HEK293 (cell line): ENCODE results near the gene CCDC136.

Experiments
- CTCF ChIP-seq: fragments of 450-650 bp; formaldehyde crosslinking; IDR thresholded peaks from 2 replicates; pipeline ENCODE4 v1.5.1; 2016; ENCODE audit warnings: missing biosample characterization, missing genetic modification characterization
- EGR2 ChIP-seq: fragments of 450-650 bp; formaldehyde crosslinking; IDR thresholded peaks from 2 replicates; pipeline ENCODE4 v1.5.1; 2016; ENCODE audit warnings: low read depth, missing biosample characterization, missing genetic modification characterization
- ELK4 ChIP-seq: IDR thresholded peaks from 2 replicates; pipeline ENCODE4 v1.6.1; 2011; ENCODE audit warnings: mild to moderate bottlenecking, low read depth, low read length, borderline replicate concordance
- HIC1 ChIP-seq: fragments of 450-650 bp; formaldehyde crosslinking; IDR thresholded peaks from 2 replicates; pipeline ENCODE4 v1.5.1; 2016; ENCODE audit warnings: missing biosample characterization, missing genetic modification characterization
- IKZF3 ChIP-seq: fragments of 450-650 bp; IDR thresholded peaks from 2 replicates; pipeline ENCODE4 v1.5.0; 2018; ENCODE audit warnings: missing biosample characterization, mild to moderate bottlenecking, missing genetic modification characterization, moderate library complexity
- RBAK ChIP-seq: fragments of 450-650 bp; formaldehyde crosslinking; IDR thresholded peaks from 2 replicates; pipeline ENCODE4 v1.5.1; 2016; ENCODE audit warnings: missing biosample characterization, missing genetic modification characterization
- SALL2 ChIP-seq: fragments of 450-650 bp; formaldehyde crosslinking; IDR thresholded peaks from 2 replicates; pipeline ENCODE4 v1.5.0; 2017; ENCODE audit warnings: missing biosample characterization, mild to moderate bottlenecking, missing genetic modification characterization, borderline replicate concordance
- SP3 ChIP-seq: fragments of 450-650 bp; formaldehyde crosslinking; IDR thresholded peaks from 2 replicates; pipeline ENCODE4 v1.5.1; 2016; ENCODE audit warnings: missing biosample characterization, missing genetic modification characterization
- TRIM28 ChIP-seq: IDR thresholded peaks from 2 replicates; pipeline ENCODE4 v1.6.1; 2011; ENCODE audit warnings: low read length, control low read depth, borderline replicate concordance
- YY1 ChIP-seq: fragments of 450-650 bp; formaldehyde crosslinking; IDR thresholded peaks from 2 replicates; pipeline ENCODE4 v1.5.1; 2018; ENCODE audit warnings: missing biosample characterization, missing genetic modification characterization
- YY2 ChIP-seq: fragments of 450-650 bp; formaldehyde crosslinking; IDR thresholded peaks from 2 replicates; pipeline ENCODE4 v1.5.1; 2016; ENCODE audit warnings: missing biosample characterization, missing genetic modification characterization
- ZBTB49 ChIP-seq: fragments of 450-650 bp; formaldehyde crosslinking; IDR thresholded peaks from 2 replicates; pipeline ENCODE4 v1.5.1; 2016; ENCODE audit warnings: missing biosample characterization, missing genetic modification characterization, low read depth
- ZNF133 ChIP-seq: fragments of 450-650 bp; formaldehyde crosslinking; IDR thresholded peaks from 2 replicates; pipeline ENCODE4 v1.5.1; 2016; ENCODE audit warnings: missing biosample characterization, missing genetic modification characterization
- ZNF324 ChIP-seq: fragments of 450-650 bp; formaldehyde crosslinking; IDR thresholded peaks from 2 replicates; pipeline ENCODE4 v1.5.1; 2016; ENCODE audit warnings: missing biosample characterization, missing genetic modification characterization
- ZNF350 ChIP-seq: fragments of 450-650 bp; formaldehyde crosslinking; IDR thresholded peaks from 2 replicates; pipeline ENCODE4 v1.5.0; 2017; ENCODE audit warnings: missing biosample characterization, mild to moderate bottlenecking, missing genetic modification characterization
- ZNF398 ChIP-seq: fragments of 450-650 bp; formaldehyde crosslinking; IDR thresholded peaks from 2 replicates; pipeline ENCODE4 v1.5.1; 2017; ENCODE audit warnings: missing biosample characterization, missing genetic modification characterization
- ZNF426 ChIP-seq: fragments of 450-650 bp; formaldehyde crosslinking; IDR thresholded peaks from 2 replicates; pipeline ENCODE4 v1.5.1; 2017; ENCODE audit warnings: missing biosample characterization, missing genetic modification characterization, mild to moderate bottlenecking, inconsistent platforms, moderate library complexity
- ZNF433 ChIP-seq: fragments of 450-650 bp; formaldehyde crosslinking; IDR thresholded peaks from 2 replicates; pipeline ENCODE4 v1.5.1; 2016; ENCODE audit warnings: missing biosample characterization, missing genetic modification characterization, low read depth
- ZNF449 ChIP-seq: fragments of 450-650 bp; formaldehyde crosslinking; IDR thresholded peaks from 2 replicates; pipeline ENCODE4 v1.5.1; 2017; ENCODE audit warnings: missing biosample characterization, mild to moderate bottlenecking, missing genetic modification characterization, moderate library complexity
- ZNF513 ChIP-seq: fragments of 450-650 bp; IDR thresholded peaks from 2 replicates; pipeline ENCODE4 v1.5.1; 2018; ENCODE audit warnings: missing biosample characterization, missing genetic modification characterization
- ZNF561 ChIP-seq: fragments of 450-650 bp; IDR thresholded peaks from 2 replicates; pipeline ENCODE4 v1.5.1; 2018; ENCODE audit warnings: missing biosample characterization, missing genetic modification characterization, borderline replicate concordance
- ZNF624 ChIP-seq: fragments of 450-650 bp; formaldehyde crosslinking; IDR thresholded peaks from 2 replicates; pipeline ENCODE4 v1.5.1; 2017; ENCODE audit warnings: missing biosample characterization, missing genetic modification characterization
- ZNF658 ChIP-seq: fragments of 450-650 bp; formaldehyde crosslinking; IDR thresholded peaks from 2 replicates; pipeline ENCODE4; 2016; ENCODE audit warnings: missing biosample characterization, missing genetic modification characterization
- ZNF707 ChIP-seq: fragments of 450-650 bp; formaldehyde crosslinking; IDR thresholded peaks from 2 replicates; pipeline ENCODE4 v1.5.1; 2016; ENCODE audit warnings: missing biosample characterization, missing genetic modification characterization
- ZNF76 ChIP-seq: fragments of 450-650 bp; formaldehyde crosslinking; IDR thresholded peaks from 2 replicates; pipeline ENCODE4; 2016; ENCODE audit warnings: low read depth, missing biosample characterization, missing genetic modification characterization, borderline replicate concordance
- ZXDB ChIP-seq: fragments of 450-650 bp; formaldehyde crosslinking; IDR thresholded peaks from 2 replicates; pipeline ENCODE4 v1.5.1; 2016; ENCODE audit warnings: missing biosample characterization, missing genetic modification characterization

Gene CCDC136

GRCh38 chr7:128869138-128869943, 77.6 kb downstream of the CCDC136 start (continued):
- TF ChIP-seq IKZF3 (tag by site-specific recombination) (peak; percentile 52; the same call in 1 of the 2 replicates), HIC1 (tag by site-specific recombination) (peak; percentile 51), ZNF133 (tag by site-specific recombination) (no peak), TRIM28 (no peak), ZNF624 (tag by site-specific recombination) (no peak), ZNF449 (peak; percentile 80), YY1 (tag by site-specific recombination) (no peak), ZNF324 (tag by site-specific recombination) (0 out of 2 replicates have a peak, but pooled peaks have one; percentile 39), SALL2 (tag by site-specific recombination) (no peak), ELK4 (no peak), ZNF76 (peak; percentile 33; the same call in 1 of the 2 replicates), ZNF513 (tag by site-specific recombination) (no peak), YY2 (tag by site-specific recombination) (no peak), ZNF398 (tag by site-specific recombination) (peak; percentile 74), ZNF707 (tag by site-specific recombination) (no peak), ZNF426 (tag by site-specific recombination) (no peak), ZXDB (tag by site-specific recombination) (no peak), ZBTB49 (no peak), CTCF (tag by site-specific recombination) (peak; percentile 36; the same call in 1 of the 2 replicates), ZNF658 (tag by site-specific recombination) (no peak), ZNF561 (tag by site-specific recombination) (peak; percentile 90), SP3 (tag by site-specific recombination) (peak; percentile 73), ZNF433 (tag by site-specific recombination) (no peak), EGR2 (tag by site-specific recombination) (peak; percentile 69), RBAK (tag by site-specific recombination) (no peak), ZNF350 (no peak)
